Fibroblast of villous mesenchyme (primary cell): ENCODE data around the gene PRELID2. TPM values are rescaled to one million over a fixed set of nuclear protein-coding genes. Genes with fewer than 3 reads are reported as not detected.

Experiments used
- DNase-seq: peaks from one replicate; pipeline ENCODE4 v3.0.0-alpha.2; 2010; ENCODE audit warnings: low read depth
- H3K4me3 ChIP-seq: 2 replicates; pipeline ENCODE4 v1.5.1; 2011; ENCODE audit warnings: low read depth, mild to moderate bottlenecking, low read length
- CTCF ChIP-seq: IDR thresholded peaks from 2 replicates; pipeline ENCODE4 v1.5.1; 2012; ENCODE audit warnings: low read depth, mild to moderate bottlenecking, low read length; ENCODE audit not compliant: insufficient read depth
- total RNA-seq: library from RNA; depleted of rRNA; stranded (reverse); fragments of >200 nt; gene quantifications from 2 replicates; pipeline ENCODE4 v1.2.3, GENCODE V29; 2012

Gene PRELID2
- total RNA-seq, 1 donor, result 35.0 TPM

GRCh38 chr5:145764325-145764724 lies 70.8 kb downstream of the PRELID2 start:
- no peak for DNase-seq
- TF ChIP-seq CTCF, result no peak
- no peak overlapping the region for H3K4me3 ChIP-seq

- H3K4me3 ChIP-seq, result no peak overlapping the region
- DNase-seq, result no peak
- no peak for TF ChIP-seq CTCF
These were observed 72.3 kb downstream of the PRELID2 start for GRCh38 chr5:145762833-145763232.

GRCh38 chr5:145761254-145761653 lies 73.9 kb downstream of the PRELID2 start:
- H3K4me3 ChIP-seq, result no peak overlapping the region
- no peak for TF ChIP-seq CTCF
- DNase-seq, result no peak

- no peak for TF ChIP-seq CTCF
- DNase-seq, result no peak
- H3K4me3 ChIP-seq, result no peak overlapping the region
These were observed 74.5 kb downstream of the PRELID2 start for GRCh38 chr5:145760660-145761059.

- DNase-seq, result peak; percentile 12
- H3K4me3 ChIP-seq, result no peak overlapping the region
These were observed 82.2 kb downstream of the PRELID2 start for GRCh38 chr5:145752947-145753346.

GRCh38 chr5:145752534-145752933 lies 82.6 kb downstream of the PRELID2 start:
- DNase-seq, result no peak
- H3K4me3 ChIP-seq, result no peak overlapping the region
- TF ChIP-seq CTCF, result no peak

More at GRCh38 chr5:145752947-145753346, 82.2 kb downstream of the PRELID2 start:
- no peak for TF ChIP-seq CTCF

- no peak for TF ChIP-seq CTCF
- DNase-seq, result no peak
- H3K4me3 ChIP-seq, result no peak overlapping the region
These were observed 84.9 kb downstream of the PRELID2 start for GRCh38 chr5:145750199-145750598.
